Measurements from ENCODE around the gene ATP2A3. TPM values are rescaled to one million over a fixed set of nuclear protein-coding genes. Genes with fewer than 3 reads are reported as not detected.

Gene ATP2A3
- total RNA-seq, 2 donors from 2014 or later, result 27.5 to 27.7 TPM

GRCh38 chr17:3889325-3890012 lies 74.8 kb downstream of the ATP2A3 start:
- intact Hi-C loops (cut with DNase I), result no loop called here
- no peak for DNase-seq (ENCODE audit: low spot score)

DNA sequence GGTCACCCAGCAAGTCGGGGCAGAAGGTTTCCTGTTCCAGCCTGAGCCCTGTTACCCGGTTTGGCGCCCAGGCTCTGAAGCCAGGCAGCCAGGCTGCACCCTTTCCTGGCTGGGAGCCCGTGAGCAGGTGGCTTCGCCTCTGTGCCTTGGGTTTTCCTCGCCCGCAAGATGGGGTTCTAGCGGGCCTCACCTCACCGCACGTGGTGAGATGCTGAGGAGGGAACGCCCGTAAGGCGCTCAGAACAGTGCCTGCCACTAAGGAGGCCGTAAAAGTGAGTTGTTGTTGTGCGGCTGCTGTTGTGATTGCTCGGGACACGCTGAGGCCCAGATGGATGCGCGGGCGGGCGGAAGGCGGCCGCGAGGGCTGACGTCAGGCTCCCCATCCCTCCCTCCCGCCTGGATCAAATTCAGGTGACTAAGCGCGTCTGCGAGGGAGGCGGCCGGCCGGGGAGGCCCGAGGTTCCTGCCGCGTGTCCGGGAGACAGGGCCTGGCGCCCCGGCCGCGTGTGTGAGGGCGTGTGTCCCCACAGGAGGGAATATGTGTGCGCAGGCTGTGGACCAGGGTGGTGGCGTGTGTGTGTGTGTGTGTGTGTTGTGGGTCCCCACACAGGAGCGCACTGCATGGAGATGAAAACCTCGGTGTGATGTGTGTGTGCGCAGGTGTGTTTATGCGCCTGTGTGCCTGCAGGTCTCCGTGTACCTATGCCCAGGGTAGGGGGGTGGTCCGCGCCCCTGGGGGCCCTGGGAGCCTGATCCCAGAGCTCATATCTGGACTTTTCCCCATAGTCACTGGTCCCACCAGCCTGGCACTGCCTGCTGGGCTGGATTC lies 75.7 kb downstream of the ATP2A3 start:
- peak; percentile 94 for DNase-seq (ENCODE audit: low spot score)
- intact Hi-C loops (cut with DNase I), result no loop called here

- no peak for DNase-seq (ENCODE audit: low spot score)
- intact Hi-C loops (cut with DNase I), result no loop called here
Measured at GRCh38 chr17:3887804-3888203, 76.4 kb downstream of the ATP2A3 start.

DNA sequence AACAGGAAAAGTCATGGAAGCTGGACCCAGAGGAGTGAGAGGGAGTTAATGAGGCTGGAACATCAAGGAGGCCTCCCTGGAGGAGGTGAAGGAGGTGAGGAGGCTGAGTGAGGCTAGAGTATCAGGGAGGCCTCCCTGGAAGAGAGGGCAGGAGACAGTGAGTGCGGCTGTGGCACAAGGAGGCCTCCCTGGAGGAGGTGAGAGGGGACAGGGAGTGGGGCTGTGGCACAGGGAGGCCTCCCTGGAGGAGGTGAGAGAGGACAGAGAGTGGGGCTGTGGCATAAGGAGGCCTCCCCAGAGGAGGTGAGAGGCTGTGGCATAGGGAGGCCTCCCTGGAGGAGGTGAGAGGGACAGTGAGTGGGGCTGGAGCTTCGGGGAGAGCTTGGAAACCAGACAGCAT lies 76.8 kb downstream of the ATP2A3 start:
- intact Hi-C loops (cut with DNase I), result no loop called here
- DNase-seq (ENCODE audit: low spot score), result no peak

GRCh38 chr17:3886776-3887175 lies 77.5 kb downstream of the ATP2A3 start:
- intact Hi-C loops (cut with DNase I), result no loop called here
- no peak for DNase-seq (ENCODE audit: low spot score)

- intact Hi-C loops (cut with DNase I), result no loop called here
- no peak for DNase-seq (ENCODE audit: low spot score)
Measured at GRCh38 chr17:3885970-3886369, 78.3 kb downstream of the ATP2A3 start.

GRCh38 chr17:3885271-3885670 lies 79.0 kb downstream of the ATP2A3 start:
- DNase-seq (ENCODE audit: low spot score), result no peak
- intact Hi-C loops (cut with DNase I), result no loop called here

DNA sequence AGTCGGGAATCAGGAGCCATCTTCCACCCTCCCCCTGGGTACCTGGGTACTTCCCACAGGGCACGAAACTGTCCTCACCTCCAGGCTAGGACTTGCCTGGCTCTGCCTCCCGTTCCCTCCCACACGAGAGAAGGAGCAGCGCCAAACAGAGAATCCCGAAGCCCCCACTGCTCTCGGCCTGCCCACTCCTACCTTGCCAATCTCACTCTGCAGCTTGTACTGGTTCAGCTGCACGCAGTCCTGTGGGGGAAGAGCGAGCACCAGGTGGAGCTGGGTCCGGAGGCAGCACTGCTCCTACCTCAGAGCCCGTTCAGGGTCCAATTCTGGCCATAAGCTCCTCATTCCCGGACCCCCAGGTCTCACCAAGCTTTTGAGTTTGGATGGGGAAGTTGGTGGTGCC lies 80.0 kb downstream of the ATP2A3 start:
- DNase-seq (ENCODE audit: low spot score), result no peak
- intact Hi-C loops (cut with DNase I), result no loop called here

- no peak for DNase-seq (ENCODE audit: low spot score)
- intact Hi-C loops (cut with DNase I), result no loop called here
Measured at GRCh38 chr17:3882276-3882675, 82.0 kb downstream of the ATP2A3 start.

GRCh38 chr17:3880983-3881382 lies 83.3 kb downstream of the ATP2A3 start:
- no peak for DNase-seq (ENCODE audit: low spot score)
- intact Hi-C loops (cut with DNase I), result no loop called here

GRCh38 chr17:3879591-3880417 lies 84.4 kb downstream of the ATP2A3 start:
- no peak for DNase-seq (ENCODE audit: low spot score)
- intact Hi-C loops (cut with DNase I), result no loop called here

DNA sequence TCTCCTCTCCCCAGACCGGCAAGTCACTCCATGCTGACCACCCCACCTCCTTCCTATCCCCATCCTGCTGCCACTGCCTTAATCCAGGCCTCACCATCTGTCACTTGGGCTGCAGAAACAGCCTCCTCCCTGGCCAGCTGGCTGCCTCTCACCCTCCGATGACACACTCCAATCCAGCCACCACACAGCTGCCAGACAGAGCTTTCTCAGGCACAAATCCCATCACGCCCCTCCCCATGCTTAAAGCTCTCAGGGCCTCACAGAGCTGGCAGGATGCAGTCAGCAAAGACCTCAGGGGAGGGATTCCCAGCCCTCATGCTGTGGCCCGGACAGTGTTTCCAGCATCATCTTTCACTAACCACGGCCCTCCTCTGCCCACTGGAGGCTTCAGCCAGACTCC lies 85.1 kb downstream of the ATP2A3 start:
- intact Hi-C loops (cut with DNase I), result no loop called here
- DNase-seq (ENCODE audit: low spot score), result no peak

- no peak for DNase-seq (ENCODE audit: low spot score)
- intact Hi-C loops (cut with DNase I), result no loop called here
Measured at GRCh38 chr17:3877220-3877619, 87.0 kb downstream of the ATP2A3 start.

GRCh38 chr17:3875317-3875716 lies 88.9 kb downstream of the ATP2A3 start:
- intact Hi-C loops (cut with DNase I), result no loop called here
- no peak for DNase-seq (ENCODE audit: low spot score)

Other genes starting within 250 kb of the ATP2A3 start
- gene HASPIN, start 240.5 kb downstream of the ATP2A3 start, total RNA-seq, result under 1 TPM in 1 of 2 donors, not detected in 1; 0.24 TPM
- 10 to 100 TPM; 18.2 to 25.6 TPM for gene ITGAE, start 163.2 kb downstream of the ATP2A3 start, total RNA-seq
- 10 to 100 TPM; 22.3 to 22.8 TPM for gene NCBP3, start 118.2 kb downstream of the ATP2A3 start, total RNA-seq
- 10 to 100 TPM in 1 of 2 donors, 1 to 10 TPM in 1; 7.1 to 11.8 TPM for gene CAMKK1, start 71.4 kb downstream of the ATP2A3 start, total RNA-seq
- 100 to 1,000 TPM in 1 of 2 donors, 10 to 100 TPM in 1; 71.0 to 115 TPM for gene P2RX1, start 48.0 kb downstream of the ATP2A3 start, total RNA-seq
- gene ZZEF1, start 178.6 kb upstream of the ATP2A3 start, total RNA-seq, result 10 to 100 TPM; 46.6 to 49.5 TPM
- 10 to 100 TPM; 11.1 to 16.8 TPM for gene CYB5D2, start 178.8 kb upstream of the ATP2A3 start, total RNA-seq